Type B pancreatic cell (in vitro differentiated cells): ENCODE results near the gene MBOAT7. TPM values are rescaled to one million over a fixed set of nuclear protein-coding genes. Genes with fewer than 3 reads are reported as not detected.
"Not testable (repeated sequence)": the region's sequence is repeated elsewhere in the genome, so short reads cannot be mapped to it uniquely, and the experiment has no call there.

Experiments
- DNase-seq: peaks from one replicate; pipeline ENCODE4 v3.0.0; 2021; ENCODE audit warnings: mixed read lengths; ENCODE audit not compliant: unreplicated experiment; ENCODE audit errors: extremely low spot score
- H3K27ac Mint-ChIP-seq: 2 replicates; pipeline ENCODE4 v1.8.0; 2021; ENCODE audit warnings: mild to moderate bottlenecking, mixed read lengths
- H3K27me3 Mint-ChIP-seq: 2 replicates; pipeline ENCODE4 v1.8.0; 2021; ENCODE audit warnings: mixed read lengths
- H3K36me3 Mint-ChIP-seq: 2 replicates; pipeline ENCODE4 v1.8.0; 2021; ENCODE audit warnings: mixed read lengths
- H3K4me1 Mint-ChIP-seq: one replicate; pipeline ENCODE4 v1.8.0; 2021; ENCODE audit warnings: mixed read lengths; ENCODE audit not compliant: unreplicated experiment
- H3K4me3 Mint-ChIP-seq: 2 replicates; pipeline ENCODE4 v1.8.0; 2021; ENCODE audit warnings: mild to moderate bottlenecking, mixed read lengths
- H3K9me3 Mint-ChIP-seq: 2 replicates; pipeline ENCODE4 v1.8.0; 2021; ENCODE audit warnings: mixed read lengths
- total RNA-seq: library from RNA; stranded (reverse); gene quantifications from 2 replicates; pipeline ENCODE4 v1.2.1, GENCODE V29; 2021; ENCODE audit warnings: low replicate concordance
- TF ChIP-seq, protein P1 (sequence below): fragments of 200-600 bp; sonication (generic); conservative IDR thresholded peaks from 2 replicates; pipeline ENCODE4 v1.5.0; 2021; ENCODE audit warnings: antibody characterized with exemption, mild to moderate bottlenecking

MBOAT7 gene
- total RNA-seq, 1 donor from 2014 or later, result 73.3 TPM

DNA sequence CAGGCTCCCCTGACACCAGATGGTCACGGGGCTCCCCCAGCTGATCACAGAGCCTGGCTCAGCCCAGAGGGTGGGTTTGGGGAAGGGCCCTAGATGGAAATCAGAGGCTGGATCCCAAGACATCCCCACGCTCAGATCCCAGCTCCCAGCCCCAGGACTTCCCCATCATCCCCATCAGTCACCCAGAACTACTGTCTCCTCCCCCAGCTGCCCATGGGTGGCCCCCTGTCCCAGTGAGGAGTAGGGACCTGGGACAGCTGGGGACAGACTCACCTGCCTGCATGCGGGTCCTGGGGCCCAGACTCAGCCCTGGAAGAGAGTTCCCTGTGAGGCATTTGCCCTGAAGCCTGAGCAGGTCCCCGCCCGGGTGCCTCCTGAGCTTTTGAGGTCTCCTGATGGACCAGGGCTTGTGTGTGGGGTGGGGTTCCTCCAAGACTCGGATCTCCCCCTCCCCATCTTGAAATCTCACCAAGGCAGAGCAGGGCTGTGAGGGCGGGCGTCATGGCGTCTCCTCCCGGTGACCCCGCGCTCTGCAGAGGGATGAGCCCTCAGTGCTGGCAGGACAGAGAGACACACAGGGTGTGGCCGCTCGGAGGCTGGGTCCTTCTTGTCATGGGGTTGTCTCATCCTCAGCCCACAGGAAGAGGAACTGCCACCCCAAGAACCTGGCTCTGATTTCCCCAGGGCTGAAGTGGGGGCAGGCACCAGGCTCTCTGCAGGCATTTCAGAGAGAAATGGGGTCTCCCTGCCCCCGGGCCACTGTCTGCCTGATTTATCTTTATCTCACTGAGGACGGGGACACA is 33.3 kb upstream of the MBOAT7 start, which contains the start of gene LILRB3:
LILRB3 (minus strand) TSS at position 534 of the 803 bp plus-strand sequence; CDS start at position 503, 31 bp downstream.
- not testable (repeated sequence) for H3K27ac Mint-ChIP-seq, H3K36me3 Mint-ChIP-seq, H3K4me3 Mint-ChIP-seq, H3K4me1 Mint-ChIP-seq, DNase-seq, H3K9me3 Mint-ChIP-seq
- peaks cover 13% of the 10 kb centered on the region for H3K27me3 Mint-ChIP-seq

- not testable (repeated sequence) for H3K9me3 Mint-ChIP-seq, H3K36me3 Mint-ChIP-seq, DNase-seq, H3K4me1 Mint-ChIP-seq, H3K4me3 Mint-ChIP-seq, H3K27ac Mint-ChIP-seq
- peaks cover 13% of the 10 kb centered on the region for H3K27me3 Mint-ChIP-seq
Measured at GRCh38 chr19:54221947-54222346, 32.6 kb upstream of the MBOAT7 start.

GRCh38 chr19:54219702-54220101 is 30.3 kb upstream of the MBOAT7 start:
- H3K27ac Mint-ChIP-seq, H3K36me3 Mint-ChIP-seq, H3K9me3 Mint-ChIP-seq, DNase-seq, H3K4me1 Mint-ChIP-seq, H3K4me3 Mint-ChIP-seq: not testable (repeated sequence)
- H3K27me3 Mint-ChIP-seq, result peaks cover 12% of the 10 kb centered on the region

GRCh38 chr19:54218960-54219661 is 29.7 kb upstream of the MBOAT7 start:
- Mint-ChIP-seq H3K4me3 (no peak overlapping the region), H3K36me3 (peaks cover 5% of the 10 kb centered on the region), H3K4me1 (peaks cover 7% of the 10 kb centered on the region), H3K27ac (no peak overlapping the region), H3K9me3 (no peaks in the 10 kb centered on the region), H3K27me3 (peaks cover 9% of the 10 kb centered on the region)
- DNase-seq, result no peak
- TF ChIP-seq, protein P1, sequence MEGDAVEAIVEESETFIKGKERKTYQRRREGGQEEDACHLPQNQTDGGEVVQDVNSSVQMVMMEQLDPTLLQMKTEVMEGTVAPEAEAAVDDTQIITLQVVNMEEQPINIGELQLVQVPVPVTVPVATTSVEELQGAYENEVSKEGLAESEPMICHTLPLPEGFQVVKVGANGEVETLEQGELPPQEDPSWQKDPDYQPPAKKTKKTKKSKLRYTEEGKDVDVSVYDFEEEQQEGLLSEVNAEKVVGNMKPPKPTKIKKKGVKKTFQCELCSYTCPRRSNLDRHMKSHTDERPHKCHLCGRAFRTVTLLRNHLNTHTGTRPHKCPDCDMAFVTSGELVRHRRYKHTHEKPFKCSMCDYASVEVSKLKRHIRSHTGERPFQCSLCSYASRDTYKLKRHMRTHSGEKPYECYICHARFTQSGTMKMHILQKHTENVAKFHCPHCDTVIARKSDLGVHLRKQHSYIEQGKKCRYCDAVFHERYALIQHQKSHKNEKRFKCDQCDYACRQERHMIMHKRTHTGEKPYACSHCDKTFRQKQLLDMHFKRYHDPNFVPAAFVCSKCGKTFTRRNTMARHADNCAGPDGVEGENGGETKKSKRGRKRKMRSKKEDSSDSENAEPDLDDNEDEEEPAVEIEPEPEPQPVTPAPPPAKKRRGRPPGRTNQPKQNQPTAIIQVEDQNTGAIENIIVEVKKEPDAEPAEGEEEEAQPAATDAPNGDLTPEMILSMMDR, result no peak

GRCh38 chr19:54218259-54218658 is 28.9 kb upstream of the MBOAT7 start:
- H3K27me3 Mint-ChIP-seq, result peaks cover 2% of the 10 kb centered on the region
- H3K9me3 Mint-ChIP-seq, result no peaks in the 10 kb centered on the region
- TF ChIP-seq, protein P1, result no peak
- H3K4me1 Mint-ChIP-seq, result peaks cover 7% of the 10 kb centered on the region
- H3K36me3 Mint-ChIP-seq, result peaks cover 5% of the 10 kb centered on the region
- H3K4me3 Mint-ChIP-seq, result no peak overlapping the region
- H3K27ac Mint-ChIP-seq, result no peak overlapping the region
- no peak for DNase-seq

DNA sequence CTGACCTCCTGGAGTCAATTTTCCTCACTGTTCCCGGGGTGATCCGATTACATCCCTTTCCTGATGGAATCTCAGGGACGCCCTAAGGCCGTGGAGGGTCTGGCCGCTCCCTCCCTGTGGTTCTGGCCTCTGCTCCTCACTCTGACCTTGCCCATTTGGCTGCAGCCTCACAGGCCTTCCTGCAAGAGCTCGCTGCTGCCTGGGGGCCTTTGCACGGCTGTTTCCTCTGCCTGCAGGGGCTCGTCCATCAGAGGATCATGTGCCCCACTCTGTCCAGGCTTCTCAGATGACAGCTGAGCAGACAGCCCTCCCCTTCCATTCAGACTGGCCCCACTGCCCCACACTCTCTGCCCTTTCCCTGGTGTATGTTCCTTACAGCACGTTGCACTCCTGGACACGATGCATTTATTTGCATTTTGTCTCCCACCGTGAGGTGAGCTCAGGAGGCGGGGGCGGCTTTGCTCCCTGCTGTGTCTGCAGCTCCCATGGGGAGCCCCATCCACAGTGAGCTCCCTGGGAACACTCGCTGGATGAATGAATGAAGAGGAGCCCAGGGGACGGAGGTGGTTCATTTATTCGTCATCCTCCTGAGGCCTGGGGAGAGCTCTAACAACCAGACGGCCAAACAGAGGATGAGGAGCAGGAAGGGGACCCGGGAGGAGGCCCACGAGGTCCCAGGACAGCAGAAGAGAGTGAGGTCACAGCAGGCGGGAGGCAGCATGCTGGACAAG is 28.3 kb upstream of the MBOAT7 start:
- not testable (repeated sequence) for H3K27me3 Mint-ChIP-seq, H3K9me3 Mint-ChIP-seq, H3K4me1 Mint-ChIP-seq, H3K27ac Mint-ChIP-seq, DNase-seq, H3K36me3 Mint-ChIP-seq
- H3K4me3 Mint-ChIP-seq, result peak overlapping the region; percentile 45

- peak overlapping the region; percentile 9 for H3K27ac Mint-ChIP-seq
- peaks cover 5% of the 10 kb centered on the region for H3K36me3 Mint-ChIP-seq
- H3K27me3 Mint-ChIP-seq, result no peaks in the 10 kb centered on the region
- H3K4me1 Mint-ChIP-seq, result peaks cover 7% of the 10 kb centered on the region
- no peaks in the 10 kb centered on the region for H3K9me3 Mint-ChIP-seq
- no peak for DNase-seq
- TF ChIP-seq, protein P1, result no peak
- H3K4me3 Mint-ChIP-seq, result no peak overlapping the region
Measured at GRCh38 chr19:54216869-54217268, 27.5 kb upstream of the MBOAT7 start.

DNA sequence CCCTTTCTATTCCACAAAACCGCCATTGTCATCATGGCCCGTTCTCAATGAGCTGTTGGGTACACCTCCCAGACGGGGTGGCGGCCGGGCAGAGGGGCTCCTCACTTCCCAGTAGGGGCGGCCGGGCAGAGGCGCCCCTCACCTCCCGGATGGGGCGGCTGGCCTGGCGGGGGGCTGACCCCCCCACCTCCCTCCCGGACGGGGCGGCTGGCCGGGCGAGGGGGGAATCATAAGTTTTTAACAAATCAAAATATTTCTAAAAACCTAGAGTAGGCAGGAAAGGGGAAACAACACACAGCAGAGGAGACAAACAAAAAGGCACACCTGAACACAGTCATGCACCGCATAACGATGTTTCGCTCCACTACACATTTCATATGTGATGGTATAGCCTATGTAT is 25.4 kb upstream of the MBOAT7 start:
- DNase-seq, H3K4me3 Mint-ChIP-seq, H3K27me3 Mint-ChIP-seq, H3K27ac Mint-ChIP-seq, H3K9me3 Mint-ChIP-seq: not testable (repeated sequence)
- H3K4me1 Mint-ChIP-seq, result peaks cover 20% of the 10 kb centered on the region
- H3K36me3 Mint-ChIP-seq, result peaks cover 18% of the 10 kb centered on the region

GRCh38 chr19:54214217-54214616 is 24.8 kb upstream of the MBOAT7 start:
- not testable (repeated sequence) for DNase-seq, H3K27me3 Mint-ChIP-seq, H3K4me3 Mint-ChIP-seq, H3K9me3 Mint-ChIP-seq, H3K27ac Mint-ChIP-seq
- Mint-ChIP-seq H3K36me3 (peaks cover 18% of the 10 kb centered on the region), H3K4me1 (peaks cover 21% of the 10 kb centered on the region)
